GM18868 (cell line): Measurements from ENCODE around the gene ATXN7L1.

ENCODE experiments used
- ATAC-seq: cut with Tn5 transposase; IDR thresholded peaks from one replicate; pipeline ENCODE4 v1.9.1; 2021; ENCODE audit warnings: mild to moderate bottlenecking, moderate library complexity; ENCODE audit not compliant: unreplicated experiment

ATXN7L1 gene

GRCh38 chr7:105756367-105756766 lies 120.0 kb downstream of the ATXN7L1 start:
- ATAC-seq: no peak

DNA sequence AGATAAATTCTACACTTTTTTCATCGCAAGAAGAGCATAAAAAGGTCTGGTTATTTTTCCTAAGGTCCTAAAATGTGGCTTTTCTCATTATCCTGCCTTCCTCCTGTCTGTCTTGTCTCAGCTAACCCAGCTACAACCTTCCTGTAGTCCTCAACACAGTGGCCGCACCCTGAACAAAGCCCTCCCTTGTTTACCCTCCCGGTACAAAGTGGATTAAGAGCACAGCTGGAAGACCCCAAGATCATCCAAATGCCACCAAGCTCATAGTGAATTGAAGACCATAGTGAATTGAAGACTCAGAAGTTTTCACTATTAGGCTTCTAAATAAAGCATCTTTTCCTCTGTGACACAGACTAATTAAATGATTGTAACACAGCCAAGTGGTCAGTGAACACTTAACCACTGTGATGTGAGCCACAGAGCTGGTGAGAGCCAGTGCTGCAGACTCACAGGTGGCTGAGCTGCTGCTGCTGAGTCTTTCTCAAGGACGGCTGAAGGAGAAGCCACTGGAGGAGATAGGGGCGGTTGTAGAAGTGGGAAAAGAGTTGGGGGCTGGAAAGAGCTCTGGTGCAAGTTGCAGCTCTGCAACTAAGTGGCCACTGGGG lies 123.6 kb downstream of the ATXN7L1 start:
- no peak for ATAC-seq

GRCh38 chr7:105751054-105751453 lies 125.3 kb downstream of the ATXN7L1 start:
- ATAC-seq: no peak

- no peak for ATAC-seq
Measured at GRCh38 chr7:105748701-105749100, 127.7 kb downstream of the ATXN7L1 start.

DNA sequence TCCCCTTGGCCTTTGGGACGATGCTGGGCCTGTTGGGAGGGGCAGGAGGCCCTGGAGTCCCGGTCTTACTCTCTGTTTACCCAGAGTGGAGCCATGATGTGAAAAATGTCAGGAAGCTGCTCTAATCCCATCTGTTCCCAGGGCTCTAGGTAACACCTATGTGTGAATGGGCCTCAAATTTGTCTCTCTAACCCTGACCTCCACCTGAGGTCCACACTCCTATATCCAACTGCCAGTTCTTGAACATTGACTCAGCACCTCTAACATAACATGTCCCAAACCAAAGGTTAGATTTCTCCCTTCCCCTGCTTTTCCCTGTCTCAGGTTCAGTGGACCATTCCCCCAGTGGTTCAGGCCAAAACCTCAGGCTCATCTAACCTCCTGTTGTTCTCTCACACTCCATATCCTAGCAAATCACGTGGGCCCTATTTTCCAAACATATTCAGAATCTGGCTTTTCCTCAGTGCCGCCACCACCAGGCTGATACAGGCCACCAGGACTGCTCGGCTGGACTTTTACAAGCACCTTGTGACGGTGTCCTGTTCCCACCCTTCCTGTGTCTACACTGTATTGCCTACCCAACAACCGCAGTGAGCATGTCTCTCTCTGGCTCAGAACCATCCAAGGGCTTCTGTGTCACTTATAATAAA lies 130.6 kb downstream of the ATXN7L1 start:
- ATAC-seq: no peak

DNA sequence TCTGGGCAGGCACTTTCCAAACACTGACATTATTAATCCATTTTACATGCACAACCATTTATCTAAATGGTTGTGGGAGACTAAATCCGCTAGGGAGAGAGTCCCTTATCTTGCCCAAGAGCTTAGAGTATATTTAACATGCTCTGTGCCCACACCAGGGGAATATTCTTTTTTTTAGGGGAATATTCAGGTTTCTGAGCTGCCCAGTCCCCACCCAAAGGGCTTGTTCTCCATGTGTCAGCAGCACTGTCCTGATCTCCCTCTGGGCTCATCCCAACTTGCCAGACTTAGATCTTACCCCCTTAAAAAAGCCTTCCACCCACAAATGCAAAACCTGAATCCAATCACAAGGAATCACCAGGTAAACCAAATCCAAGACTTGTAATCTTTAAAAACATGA lies 132.1 kb downstream of the ATXN7L1 start:
- no peak for ATAC-seq

DNA sequence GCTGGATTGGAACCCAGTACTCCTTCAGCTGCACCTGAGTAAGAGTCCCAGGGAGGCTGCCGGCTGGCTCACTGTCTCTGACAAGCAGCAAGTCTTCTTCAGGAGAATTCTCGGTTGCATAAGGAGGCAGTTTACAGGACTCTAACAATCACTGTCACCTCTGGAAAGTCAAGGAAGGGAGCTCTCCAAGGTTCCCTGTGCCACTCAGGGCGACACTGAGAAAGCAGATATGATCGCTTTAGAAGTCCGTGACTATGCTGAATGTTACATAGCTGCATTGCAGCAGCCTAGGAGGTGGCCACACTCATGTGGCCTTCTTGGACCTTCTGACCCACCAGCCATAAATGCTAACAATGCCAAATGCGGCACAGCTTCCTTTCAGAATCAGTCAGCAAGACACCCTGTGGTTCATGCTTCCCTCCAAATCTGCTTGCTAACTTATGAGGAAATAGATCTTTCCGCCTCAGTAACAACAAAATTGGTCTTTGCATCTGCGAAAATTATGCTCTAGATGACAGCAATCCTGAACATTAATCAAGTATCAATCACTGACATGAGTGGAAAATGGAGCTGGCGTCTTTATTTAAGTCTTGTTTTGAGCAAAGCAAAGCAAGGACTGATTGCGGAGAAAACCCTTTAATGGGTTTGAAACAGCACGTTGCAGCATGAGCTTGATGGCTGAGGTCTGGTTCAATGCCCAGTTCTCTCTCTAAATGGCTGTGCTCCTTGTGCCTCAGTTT lies 132.9 kb downstream of the ATXN7L1 start:
- no peak for ATAC-seq

GRCh38 chr7:105742787-105743186 lies 133.6 kb downstream of the ATXN7L1 start:
- no peak for ATAC-seq

DNA sequence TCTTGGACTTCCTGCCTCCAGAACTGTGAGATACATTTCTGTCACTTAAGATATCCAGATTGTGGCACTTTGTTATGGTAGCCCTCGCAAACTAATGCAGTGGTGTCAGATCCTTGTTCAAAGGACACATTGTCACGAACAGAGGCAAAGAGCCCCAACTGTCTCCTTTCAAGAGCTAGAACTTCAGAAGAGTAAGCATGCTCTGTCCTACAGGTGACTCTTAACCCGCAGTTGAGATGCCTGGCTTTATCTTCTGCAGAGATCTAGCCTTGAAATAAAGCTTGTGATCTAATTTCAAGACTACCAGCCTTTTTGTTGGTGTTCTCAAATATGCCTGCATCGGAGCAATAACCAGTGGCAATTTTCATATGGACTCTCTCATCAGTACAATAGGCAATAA lies 134.4 kb downstream of the ATXN7L1 start:
- ATAC-seq: no peak

GRCh38 chr7:105738133-105738532 lies 138.3 kb downstream of the ATXN7L1 start:
- no peak for ATAC-seq

DNA sequence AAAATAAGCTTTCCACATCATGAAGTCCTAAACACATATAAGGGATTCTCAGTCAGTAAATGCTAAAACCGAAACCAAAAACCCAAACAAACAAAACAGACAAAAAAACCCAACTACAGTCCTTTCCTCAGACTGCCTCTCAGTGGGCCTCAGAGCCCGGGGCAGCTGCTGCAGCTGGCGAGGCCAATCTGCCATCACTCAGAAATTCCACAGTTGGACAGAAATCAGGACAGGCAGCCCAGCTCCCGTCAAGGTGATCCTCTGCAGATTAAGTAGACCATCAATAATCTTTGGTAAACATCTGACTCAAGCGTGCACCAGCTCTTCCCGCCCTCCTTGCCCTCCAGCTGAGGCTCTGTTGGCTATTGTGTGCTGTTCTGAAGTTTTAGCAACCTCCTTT lies 142.2 kb downstream of the ATXN7L1 start:
- ATAC-seq: no peak

DNA sequence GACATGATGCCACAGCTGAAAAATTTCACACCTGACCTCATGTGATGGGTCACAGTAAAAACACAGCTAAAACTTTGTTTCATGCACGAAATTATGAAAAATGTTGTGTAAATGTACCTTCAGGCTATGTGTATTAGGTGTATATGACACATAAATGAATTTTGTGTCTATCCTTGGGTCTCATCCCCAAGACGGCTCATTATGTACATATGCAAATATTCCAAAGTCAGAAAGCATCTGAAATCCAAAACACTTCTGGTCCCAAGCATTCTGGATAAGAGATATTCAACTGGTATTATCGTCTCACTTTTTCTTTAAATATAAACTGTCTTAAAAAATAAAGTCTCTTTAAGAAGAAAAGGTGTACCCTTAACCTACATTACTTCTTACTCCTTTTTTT lies 145.4 kb downstream of the ATXN7L1 start:
- no peak for ATAC-seq

DNA sequence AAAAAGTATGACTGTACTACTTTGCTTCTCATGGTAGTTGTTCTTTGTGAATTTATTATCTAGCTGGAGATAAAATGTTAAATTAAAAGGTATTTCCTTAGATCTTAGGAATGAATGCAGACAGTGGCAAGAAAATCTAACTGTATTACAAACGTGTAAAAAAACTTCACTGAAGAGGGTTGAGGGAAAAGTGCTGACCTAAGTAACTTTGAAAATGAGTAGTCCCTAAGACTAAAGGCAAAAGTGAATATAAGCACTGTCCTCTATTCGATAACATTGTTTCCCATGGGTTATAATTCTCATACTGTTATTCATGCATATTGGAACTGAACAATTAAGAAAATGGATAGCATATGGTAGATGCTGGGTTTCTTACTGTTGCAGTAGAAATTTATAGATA lies 148.4 kb downstream of the ATXN7L1 start:
- no peak for ATAC-seq

DNA sequence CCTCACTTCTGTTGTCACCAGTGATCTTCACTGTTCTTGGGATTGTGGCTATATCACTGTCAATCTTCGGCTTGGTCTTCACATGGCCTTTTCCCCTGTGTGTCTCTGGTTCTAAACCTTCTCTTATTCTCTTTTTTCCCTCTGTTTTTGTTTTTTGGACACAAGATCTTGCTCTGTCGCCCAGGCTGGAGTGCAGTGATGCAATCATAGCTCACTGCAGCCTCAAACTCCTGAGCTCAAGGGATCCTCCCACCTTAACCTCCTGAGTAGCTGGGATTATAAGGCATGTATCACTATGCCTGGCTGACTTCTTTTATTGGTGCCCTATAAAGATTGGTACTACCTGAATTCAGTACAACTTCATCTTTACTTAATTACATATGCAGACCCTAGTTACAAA lies 151.7 kb downstream of the ATXN7L1 start:
- ATAC-seq: no peak

GRCh38 chr7:105723572-105723971 lies 152.8 kb downstream of the ATXN7L1 start:
- ATAC-seq: no peak

DNA sequence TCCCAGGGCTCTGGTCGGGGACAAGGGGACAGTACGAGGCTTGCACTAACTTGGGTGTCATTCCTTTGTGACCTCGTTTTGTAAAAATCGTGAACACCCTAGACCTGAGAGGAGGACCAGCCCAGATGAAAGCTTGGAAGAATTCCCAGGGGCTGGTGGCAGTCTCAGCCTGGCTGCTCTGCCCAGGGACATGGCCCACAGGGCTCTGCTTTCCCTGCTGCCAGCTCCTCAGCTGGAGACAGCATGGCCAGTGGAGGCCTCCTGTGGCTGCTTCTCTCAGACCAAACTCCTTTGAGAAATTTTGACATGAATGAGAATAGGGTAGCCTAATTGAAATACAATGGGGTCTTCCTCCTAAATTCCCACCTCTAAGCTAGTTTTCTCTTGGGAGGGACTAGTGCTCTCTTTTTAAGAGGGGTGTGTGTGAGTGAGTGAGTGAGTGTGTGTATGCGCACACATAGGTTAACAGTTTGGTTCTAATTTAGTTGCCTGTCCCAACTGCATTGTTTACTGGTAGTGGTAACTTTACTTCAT lies 154.8 kb downstream of the ATXN7L1 start:
- no peak for ATAC-seq

GRCh38 chr7:105719919-105720318 lies 156.5 kb downstream of the ATXN7L1 start:
- no peak for ATAC-seq

DNA sequence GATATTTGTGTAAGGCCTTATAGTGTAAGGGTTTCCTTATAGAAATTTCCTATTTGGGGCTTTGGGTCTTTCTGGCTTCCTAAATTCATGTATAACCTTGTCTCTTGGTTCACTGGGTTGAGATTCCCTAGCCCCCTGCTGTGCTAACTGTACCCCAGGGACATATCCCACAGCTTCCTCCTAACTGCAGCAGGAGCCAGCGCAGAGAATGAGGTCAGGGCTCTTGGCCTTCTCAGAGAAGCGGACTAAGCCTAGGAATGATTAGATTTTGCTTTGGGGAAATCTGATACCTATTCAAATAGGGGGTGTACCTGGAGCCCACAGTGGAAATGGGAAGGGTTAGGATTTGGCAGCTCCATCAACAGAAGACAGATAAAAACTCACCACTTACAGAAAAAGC lies 157.0 kb downstream of the ATXN7L1 start:
- no peak for ATAC-seq

DNA sequence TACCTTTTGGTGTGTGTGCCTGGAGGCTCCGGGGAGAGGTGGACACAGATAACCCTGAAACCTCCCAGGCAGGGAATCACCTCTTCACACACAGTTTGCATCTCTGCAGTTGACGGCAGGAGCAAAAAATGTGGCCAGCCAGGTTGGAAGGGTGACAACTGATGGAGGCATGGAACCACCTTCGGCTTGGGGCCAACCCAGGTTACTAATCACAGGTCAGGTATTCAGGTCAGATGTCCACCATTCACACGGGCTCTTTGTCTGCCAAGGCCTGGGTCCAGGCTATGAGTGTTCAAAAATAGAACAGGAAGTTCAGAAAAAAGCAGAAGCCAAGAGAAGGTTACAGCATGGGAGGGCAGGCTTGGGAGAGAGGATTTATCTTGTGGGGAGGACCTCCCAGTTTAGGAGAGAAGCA lies 157.9 kb downstream of the ATXN7L1 start:
- no peak for ATAC-seq

DNA sequence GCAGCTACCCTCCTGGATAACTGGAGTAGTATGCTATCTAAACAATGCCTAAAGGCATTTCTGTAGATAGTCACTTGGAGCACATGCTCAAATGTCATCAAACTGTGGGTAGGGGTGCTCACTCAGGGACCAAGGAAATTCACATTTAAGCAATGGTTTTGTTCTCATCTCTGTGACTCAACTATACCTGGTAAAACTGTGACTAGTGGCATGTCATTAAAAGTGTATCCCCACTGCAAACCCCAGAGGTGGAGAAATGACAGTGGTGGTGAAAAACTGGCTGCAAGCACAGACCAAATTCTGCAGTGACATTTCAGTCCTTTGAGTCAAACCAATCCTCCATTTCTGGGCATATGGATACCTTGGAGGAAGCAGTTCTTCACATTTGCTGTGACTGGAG lies 160.9 kb downstream of the ATXN7L1 start:
- ATAC-seq: no peak

GRCh38 chr7:105713488-105714465 lies 162.6 kb downstream of the ATXN7L1 start:
- ATAC-seq: no peak
